Testis (tissue), 2 donors: ENCODE measurements around the gene LRRC2.

Experiments
- CTCF ChIP-seq, 3 experiments: fragments of 450-650 bp in 2 of 3; fragments of 200-600 bp in 1 of 3; sonication (generic) in 1 of 3; IDR thresholded peaks; one replicate each; pipeline ENCODE4 v1.5.1; 2016 to 2019; ENCODE audit warnings: antibody characterized with exemption in 3 of 3, mild to moderate bottlenecking in 2 of 3, moderate library complexity in 1 of 3
- POLR2A ChIP-seq: fragments of 450-650 bp; IDR thresholded peaks from one replicate; pipeline ENCODE4 v1.6.1; 2017; ENCODE audit warnings: antibody characterized with exemption, mild to moderate bottlenecking, moderate library complexity

GRCh38 chr3:46565077-46565476 lies 1.0 kb downstream of the LRRC2 start:
- TF ChIP-seq CTCF (IDR thresholded peaks at IDR 0.05): no peak
- no peak for TF ChIP-seq POLR2A
